WTC11 (cell line): ENCODE results near the gene SAE1. TPM values are rescaled to one million over a fixed set of nuclear protein-coding genes. Genes with fewer than 3 reads are reported as not detected.

Source experiments
- ARID4B ChIP-seq: sonication (generic); formaldehyde crosslinking; IDR thresholded peaks from 2 replicates; pipeline ENCODE4 v1.8.0; 2023; ENCODE audit warnings: missing genetic modification reagents, mild to moderate bottlenecking, borderline replicate concordance
- E2F5 ChIP-seq: sonication (generic); formaldehyde crosslinking; IDR thresholded peaks from 2 replicates; pipeline ENCODE4 v1.8.1; 2022; ENCODE audit warnings: mild to moderate bottlenecking, moderate library complexity, missing genetic modification reagents
- EMX1 ChIP-seq: fragments of 250-450 bp; sonication (Bioruptor Pico); IDR thresholded peaks from 2 replicates; pipeline ENCODE4 v1.8.0; 2021; ENCODE audit warnings: mild to moderate bottlenecking
- ESRRA ChIP-seq: sonication (generic); formaldehyde crosslinking; IDR thresholded peaks from 2 replicates; pipeline ENCODE4 v1.8.1; 2022; ENCODE audit warnings: mild to moderate bottlenecking, missing genetic modification reagents, borderline replicate concordance
- FOXK1 ChIP-seq: sonication (generic); formaldehyde crosslinking; IDR thresholded peaks from 2 replicates; pipeline ENCODE4 v1.8.0; 2022; ENCODE audit warnings: mild to moderate bottlenecking, moderate library complexity, missing genetic modification reagents
- FOXP1 ChIP-seq: sonication (generic); formaldehyde crosslinking; IDR thresholded peaks from 2 replicates; pipeline ENCODE4 v1.8.0; 2022; ENCODE audit warnings: missing genetic modification reagents, mild to moderate bottlenecking, moderate library complexity, borderline replicate concordance
- FOXP4 ChIP-seq: sonication (generic); formaldehyde crosslinking; IDR thresholded peaks from 2 replicates; pipeline ENCODE4 v1.8.0; 2022; ENCODE audit warnings: mild to moderate bottlenecking, missing genetic modification reagents
- GRHL2 ChIP-seq: fragments of 250-450 bp; sonication (Bioruptor Pico); IDR thresholded peaks from 2 replicates; pipeline ENCODE4 v1.8.0; 2022; ENCODE audit warnings: mild to moderate bottlenecking, moderate library complexity; ENCODE audit not compliant: insufficient replicate concordance, severe bottlenecking
- GTF2I ChIP-seq: fragments of 250-450 bp; sonication (Bioruptor Pico); conservative IDR thresholded peaks from 2 replicates; pipeline ENCODE4 v1.4.0; 2021; ENCODE audit warnings: mild to moderate bottlenecking
- HMGXB4 ChIP-seq: sonication (generic); formaldehyde crosslinking; IDR thresholded peaks from 2 replicates; pipeline ENCODE4 v1.8.1; 2023; ENCODE audit warnings: mild to moderate bottlenecking, moderate library complexity, missing genetic modification reagents
- IRF1 ChIP-seq: sonication (generic); formaldehyde crosslinking; IDR thresholded peaks from 2 replicates; pipeline ENCODE4 v1.8.0; 2023; ENCODE audit warnings: missing genetic modification reagents
- JUN ChIP-seq: sonication (generic); formaldehyde crosslinking; IDR thresholded peaks from 2 replicates; pipeline ENCODE4 v1.8.0; 2023; ENCODE audit warnings: mild to moderate bottlenecking, missing genetic modification reagents
- KAT7 ChIP-seq: sonication (generic); formaldehyde crosslinking; IDR thresholded peaks from 2 replicates; pipeline ENCODE4 v1.8.1; 2023; ENCODE audit warnings: missing genetic modification reagents, mild to moderate bottlenecking, borderline replicate concordance
- MAX ChIP-seq: sonication (generic); formaldehyde crosslinking; IDR thresholded peaks from 2 replicates; pipeline ENCODE4 v1.8.0; 2022; ENCODE audit warnings: mild to moderate bottlenecking, missing genetic modification reagents
- MXD4 ChIP-seq: fragments of 250-450 bp; sonication (Bioruptor Pico); IDR thresholded peaks from 2 replicates; pipeline ENCODE4 v1.8.0; 2021; ENCODE audit warnings: mild to moderate bottlenecking, moderate library complexity, borderline replicate concordance
- NFATC4 ChIP-seq: fragments of 250-450 bp; sonication (Bioruptor Pico); IDR thresholded peaks from 2 replicates; pipeline ENCODE4 v1.9.0; 2021; ENCODE audit warnings: mild to moderate bottlenecking
- OVOL2 ChIP-seq: fragments of 250-450 bp; sonication (Bioruptor Pico); IDR thresholded peaks from 2 replicates; pipeline ENCODE4 v1.9.0; 2021; ENCODE audit warnings: mild to moderate bottlenecking, borderline replicate concordance
- PRDM15 ChIP-seq: sonication (generic); formaldehyde crosslinking; IDR thresholded peaks from 2 replicates; pipeline ENCODE4 v1.8.0; 2022; ENCODE audit warnings: missing genetic modification reagents
- SOX15 ChIP-seq: fragments of 250-450 bp; sonication (Bioruptor Pico); IDR thresholded peaks from 2 replicates; pipeline ENCODE4 v1.9.0; 2021; ENCODE audit warnings: mild to moderate bottlenecking
- TP53 ChIP-seq: sonication (generic); formaldehyde crosslinking; IDR thresholded peaks from 2 replicates; pipeline ENCODE4 v1.8.1; 2023; ENCODE audit warnings: mild to moderate bottlenecking, missing genetic modification reagents
- ZBTB21 ChIP-seq: sonication (generic); formaldehyde crosslinking; IDR thresholded peaks from 2 replicates; pipeline ENCODE4 v1.8.1; 2023; ENCODE audit warnings: mild to moderate bottlenecking, missing genetic modification reagents, borderline replicate concordance
- ZNF121 ChIP-seq: sonication (generic); formaldehyde crosslinking; IDR thresholded peaks from 2 replicates; pipeline ENCODE4 v1.8.0; 2023; ENCODE audit warnings: missing genetic modification reagents
- ZNF232 ChIP-seq: sonication (generic); formaldehyde crosslinking; IDR thresholded peaks from 2 replicates; pipeline ENCODE4 v1.8.0; 2022; ENCODE audit warnings: mild to moderate bottlenecking, missing genetic modification reagents
- ZSCAN18 ChIP-seq: fragments of 250-450 bp; sonication (Bioruptor Pico); IDR thresholded peaks from 2 replicates; pipeline ENCODE4 v2.1.2; 2022; ENCODE audit warnings: mild to moderate bottlenecking, moderate library complexity
- total RNA-seq: library from RNA; stranded (reverse); gene quantifications from 3 replicates; pipeline ENCODE4 v1.2.3, GENCODE V29; 2021

Gene SAE1
- total RNA-seq, 1 experiment from 2014 or later = 224 TPM

GRCh38 chr19:47130589-47131227 lies at the start of gene SAE1 (continued):
- TF ChIP-seq NFATC4 = no peak
- TF ChIP-seq GRHL2 (CRISPR knock-in tag) = no peak
- TF ChIP-seq FOXK1 (CRISPR knock-in tag) = peak; percentile 70
- no peak for TF ChIP-seq SOX15 (CRISPR knock-in tag)
- TF ChIP-seq GTF2I (CRISPR knock-in tag) = no peak
- no peak for TF ChIP-seq EMX1 (CRISPR knock-in tag)
- no peak for TF ChIP-seq PRDM15
- peak; percentile 76 for TF ChIP-seq FOXP4 (CRISPR knock-in tag)
- TF ChIP-seq TP53 (CRISPR knock-in tag) = 0 out of 2 replicates have a peak, but pooled peaks have one; percentile 23
- no peak for TF ChIP-seq MXD4 (CRISPR knock-in tag)
- peak; percentile 99 for TF ChIP-seq MAX (CRISPR knock-in tag)
- TF ChIP-seq OVOL2 (CRISPR knock-in tag) = no peak
- peak; percentile 63 for TF ChIP-seq ZNF121
- 0 out of 2 replicates have a peak, but pooled peaks have one; percentile 12 for TF ChIP-seq JUN (CRISPR knock-in tag)
- TF ChIP-seq ZSCAN18 (CRISPR knock-in tag) = no peak
- TF ChIP-seq E2F5 (CRISPR knock-in tag) = peak; percentile 79
- TF ChIP-seq IRF1 (CRISPR knock-in tag) = no peak
- TF ChIP-seq KAT7 (CRISPR knock-in tag) = peak; percentile 82; the same call in 1 of the 2 replicates
- peak; percentile 37; the same call in 1 of the 2 replicates for TF ChIP-seq ARID4B
- peak; percentile 45; the same call in 1 of the 2 replicates for TF ChIP-seq ESRRA (CRISPR knock-in tag)
- peak; percentile 85; the same call in 1 of the 2 replicates for TF ChIP-seq HMGXB4 (CRISPR knock-in tag)
- TF ChIP-seq ZNF232 (CRISPR knock-in tag) = peak; percentile 81
- no peak for TF ChIP-seq ZBTB21
- no peak; the same call in 1 of the 2 replicates for TF ChIP-seq FOXP1 (CRISPR knock-in tag)
